H4 (cell line): Measurements from ENCODE around the gene HLA-E. TPM values are rescaled to one million over a fixed set of nuclear protein-coding genes. Genes with fewer than 3 reads are reported as not detected.

Experiments
- DNase-seq: peaks from one replicate; pipeline ENCODE4 v3.0.0-alpha.2; 2015; ENCODE audit warnings: low spot score
- total RNA-seq: library from RNA; depleted of rRNA; stranded (reverse); fragments of >200 nt; shearing (Covaris generic); gene quantifications from 2 replicates; pipeline ENCODE4 v1.2.3, GENCODE V29; 2014; rRNA removed

HLA-E gene
- total RNA-seq, 1 experiment from 2014 or later = 95.1 TPM

- peak; percentile 75 for DNase-seq
Measured at GRCh38 chr6:30541515-30542403, 52.5 kb downstream of the HLA-E start.

- DNase-seq = no peak
Measured at GRCh38 chr6:30542404-30542725, 53.1 kb downstream of the HLA-E start.

- no peak for DNase-seq
Measured at GRCh38 chr6:30542915-30543314, 53.6 kb downstream of the HLA-E start.

Other genes with a start within 250 kb of the HLA-E start
- gene TRIM39, start 162.6 kb upstream of the HLA-E start, total RNA-seq = 7.2 and 11.2 TPM in 2 replicates
- 48.2 and 71.3 TPM in 2 replicates for gene RPP21, start 144.4 kb upstream of the HLA-E start, total RNA-seq
- 42.1 and 56.7 TPM in 2 replicates for gene GNL1, start 67.0 kb downstream of the HLA-E start, total RNA-seq
- gene PRR3, start 67.8 kb downstream of the HLA-E start, total RNA-seq = 17.9 and 25.4 TPM in 2 replicates
- 30.7 and 46.7 TPM in 2 replicates for gene ABCF1, start 81.9 kb downstream of the HLA-E start, total RNA-seq
- gene PPP1R10, start 127.7 kb downstream of the HLA-E start, total RNA-seq = 14.8 and 15.9 TPM in 2 replicates
- gene MRPS18B, start 128.3 kb downstream of the HLA-E start, total RNA-seq = 72.6 and 141 TPM in 2 replicates
- 7.0 and 8.5 TPM in 2 replicates for gene ATAT1, start 137.4 kb downstream of the HLA-E start, total RNA-seq
- gene C6orf136, start 157.6 kb downstream of the HLA-E start, total RNA-seq = 2.9 and 6.0 TPM in 2 replicates
- 29.9 and 32.6 TPM in 2 replicates for gene DHX16, start 183.5 kb downstream of the HLA-E start, total RNA-seq
- 49.9 and 50.9 TPM in 2 replicates for gene PPP1R18, start 197.1 kb downstream of the HLA-E start, total RNA-seq
- gene NRM, start 201.5 kb downstream of the HLA-E start, total RNA-seq = 15.0 and 20.1 TPM in 2 replicates
- 7.8 and 8.7 TPM in 2 replicates for gene MDC1, start 227.8 kb downstream of the HLA-E start, total RNA-seq
- gene TUBB, start 230.8 kb downstream of the HLA-E start, total RNA-seq = 1,333 and 1,508 TPM in 2 replicates